Neural cell (in vitro differentiated cells): ENCODE measurements around the gene ZNF594. TPM values are rescaled to one million over a fixed set of nuclear protein-coding genes. Genes with fewer than 3 reads are reported as not detected.
"Not testable (repeated sequence)": the region's sequence is repeated elsewhere in the genome, so short reads cannot be mapped to it uniquely, and the experiment has no call there.

Experiments used
- H2AFZ ChIP-seq: fragments of 200-600, 300-800 bp; sonication (generic), shearing (Covaris generic); 2 replicates; pipeline ENCODE4 v1.6.0; 2014; ENCODE audit warnings: low read depth, mild to moderate bottlenecking, antibody characterized with exemption, low read length, moderate library complexity
- H3F3A ChIP-seq: fragments of 200-600 bp; shearing (Covaris generic); 2 replicates; pipeline ENCODE4 v1.6.1; 2016; ENCODE audit warnings: mild to moderate bottlenecking, moderate library complexity, mixed read lengths, antibody characterized with exemption, low read length; ENCODE audit not compliant: insufficient read depth, poor library complexity, severe bottlenecking
- H3K27ac ChIP-seq: fragments of 200-600, 300-800 bp; sonication (generic), shearing (Covaris generic); 2 replicates; pipeline ENCODE4 v1.5.1; 2014; ENCODE audit warnings: mild to moderate bottlenecking, low read length, moderate library complexity
- H3K27me3 ChIP-seq: fragments of 300-800, 200-600 bp; sonication (generic), shearing (Covaris generic); 2 replicates; pipeline ENCODE4 v1.6.0; 2014; ENCODE audit warnings: mild to moderate bottlenecking, low read depth, low read length, moderate library complexity; ENCODE audit not compliant: insufficient read depth
- H3K36me3 ChIP-seq: fragments of 300-800, 200-600 bp; sonication (generic), shearing (Covaris generic); 2 replicates; pipeline ENCODE4 v1.5.1; 2014; ENCODE audit warnings: mild to moderate bottlenecking, antibody characterized with exemption, low read length, moderate library complexity; ENCODE audit not compliant: insufficient read depth
- H3K4me2 ChIP-seq: fragments of 300-800, 200-600 bp; sonication (generic), shearing (Covaris generic); 2 replicates; pipeline ENCODE4 v1.6.0; 2014; ENCODE audit warnings: mild to moderate bottlenecking, low read length
- H3K4me3 ChIP-seq: fragments of 300-800, 200-600 bp; sonication (generic), shearing (Covaris generic); 2 replicates; pipeline ENCODE4 v1.5.1; 2014; ENCODE audit warnings: mild to moderate bottlenecking, low read length, moderate library complexity
- H3K79me2 ChIP-seq: fragments of 200-600 bp; shearing (Covaris generic); replicated peaks from 2 replicates; pipeline ENCODE4 v1.6.0; 2014; ENCODE audit warnings: mild to moderate bottlenecking, low read length, moderate library complexity; ENCODE audit not compliant: insufficient read depth
- H3K9ac ChIP-seq: fragments of 300-800, 200-600 bp; sonication (generic), shearing (Covaris generic); 2 replicates; pipeline ENCODE4 v1.6.1; 2016; ENCODE audit warnings: mild to moderate bottlenecking, low read length, mixed read lengths
- H3K9me2 ChIP-seq: fragments of 200-600 bp; shearing (Covaris generic); 2 replicates; pipeline ENCODE4 v1.6.1; 2016; ENCODE audit warnings: mild to moderate bottlenecking, low read length, mixed read lengths; ENCODE audit not compliant: insufficient read depth
- H3K9me3 ChIP-seq: fragments of 200-600, 300-800 bp; sonication (generic), shearing (Covaris generic); 2 replicates; pipeline ENCODE4 v1.6.1; 2016; ENCODE audit warnings: mild to moderate bottlenecking, mixed run types, low read length, moderate library complexity, mixed read lengths
- H4K20me1 ChIP-seq: fragments of 200-600 bp; shearing (Covaris generic); 2 replicates; pipeline ENCODE4 v1.6.1; 2016; ENCODE audit warnings: mild to moderate bottlenecking, mixed run types; ENCODE audit not compliant: insufficient read depth
- CTCF ChIP-seq: fragments of 450-650 bp; IDR thresholded peaks from 2 replicates; pipeline ENCODE4 v1.5.1; 2014; ENCODE audit warnings: antibody characterized with exemption, mild to moderate bottlenecking, moderate library complexity; ENCODE audit not compliant: poor library complexity, severe bottlenecking
- EP300 ChIP-seq: fragments of 450-650 bp; conservative IDR thresholded peaks from 2 replicates; pipeline ENCODE4 v1.6.1; 2014; ENCODE audit warnings: antibody characterized with exemption, mild to moderate bottlenecking, moderate library complexity; ENCODE audit not compliant: poor library complexity, severe bottlenecking
- MXI1 ChIP-seq: fragments of 450-650 bp; conservative IDR thresholded peaks from 2 replicates; pipeline ENCODE4 v1.6.1; 2014; ENCODE audit warnings: antibody characterized with exemption, mild to moderate bottlenecking; ENCODE audit not compliant: poor library complexity, severe bottlenecking
- POLR2AphosphoS5 ChIP-seq: IDR thresholded peaks from 2 replicates; pipeline ENCODE4 v1.6.1; 2012
- RAD21 ChIP-seq: fragments of 450-650 bp; conservative IDR thresholded peaks from 2 replicates; pipeline ENCODE4 v1.6.1; 2014; ENCODE audit warnings: antibody characterized with exemption, mild to moderate bottlenecking, moderate library complexity
- TAF1 ChIP-seq: IDR thresholded peaks from 2 replicates; pipeline ENCODE4 v1.6.1; 2012; ENCODE audit warnings: low read depth
- polyA plus RNA-seq: library from polyadenylated mRNA; depleted of rRNA; stranded (reverse); fragments of >200 nt; gene quantifications from 2 replicates; pipeline ENCODE4 v1.2.3, GENCODE V29; 2014

ZNF594 gene
- polyA plus RNA-seq, 1 donor from 2014 or later = 28.2 TPM

GRCh38 chr17:5220074-5220473 lies 28.4 kb upstream of the ZNF594 start:
- Histone ChIP-seq H3K36me3 (no peaks in the 10 kb centered on the region), H2AFZ (no peak overlapping the region), H3K27ac (no peak overlapping the region), H3K27me3 (no peaks in the 10 kb centered on the region), H3K9me2 (no peaks in the 10 kb centered on the region), H3K79me2 (no peaks in the 10 kb centered on the region), H3K9me3 (no peaks in the 10 kb centered on the region), H4K20me1 (no peaks in the 10 kb centered on the region), H3K9ac (no peak overlapping the region), H3K4me3 (no peak overlapping the region), H3F3A (no peaks in the 10 kb centered on the region), H3K4me2 (no peak overlapping the region)
- TF ChIP-seq RAD21 (no peak), CTCF (no peak), POLR2AphosphoS5 (no peak), MXI1 (no peak), EP300 (no peak)

DNA sequence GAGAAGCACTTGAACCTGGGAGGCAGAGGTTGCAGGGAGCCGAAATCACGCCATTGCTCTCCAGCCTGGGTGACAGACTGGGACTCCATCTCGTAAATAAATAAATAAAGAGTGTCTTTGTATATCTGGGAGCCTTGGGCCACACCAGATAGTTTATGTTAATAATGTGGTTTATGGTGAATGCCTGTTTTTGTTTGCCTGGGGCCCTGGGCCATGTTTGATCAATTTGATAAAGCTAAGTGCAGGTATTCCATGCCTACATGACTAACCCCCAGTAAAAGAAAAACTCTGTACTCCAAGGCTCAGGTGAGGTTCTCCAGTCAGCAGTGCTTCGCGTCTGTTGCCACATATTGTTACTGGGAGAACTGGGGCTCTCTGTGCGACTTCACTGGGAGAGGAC lies 27.9 kb upstream of the ZNF594 start:
- no peaks in the 10 kb centered on the region for H3K9me2 ChIP-seq
- no peak overlapping the region for H3K9ac ChIP-seq
- no peaks in the 10 kb centered on the region for H3K9me3 ChIP-seq
- no peaks in the 10 kb centered on the region for H3K79me2 ChIP-seq
- H3K4me2 ChIP-seq = no peak overlapping the region
- no peak for TF ChIP-seq TAF1
- no peaks in the 10 kb centered on the region for H3K36me3 ChIP-seq
- H3F3A ChIP-seq = no peaks in the 10 kb centered on the region
- H4K20me1 ChIP-seq = no peaks in the 10 kb centered on the region
- no peaks in the 10 kb centered on the region for H3K27me3 ChIP-seq
- no peak overlapping the region for H2AFZ ChIP-seq
- no peak overlapping the region for H3K27ac ChIP-seq
- no peak overlapping the region for H3K4me3 ChIP-seq

GRCh38 chr17:5217562-5217961 lies 25.9 kb upstream of the ZNF594 start:
- not testable (repeated sequence) for H3F3A ChIP-seq, H2AFZ ChIP-seq, H3K27ac ChIP-seq, H3K4me2 ChIP-seq, H3K79me2 ChIP-seq, H4K20me1 ChIP-seq, H3K9me3 ChIP-seq, H3K9me2 ChIP-seq, H3K9ac ChIP-seq, H3K4me3 ChIP-seq, H3K36me3 ChIP-seq, H3K27me3 ChIP-seq

DNA sequence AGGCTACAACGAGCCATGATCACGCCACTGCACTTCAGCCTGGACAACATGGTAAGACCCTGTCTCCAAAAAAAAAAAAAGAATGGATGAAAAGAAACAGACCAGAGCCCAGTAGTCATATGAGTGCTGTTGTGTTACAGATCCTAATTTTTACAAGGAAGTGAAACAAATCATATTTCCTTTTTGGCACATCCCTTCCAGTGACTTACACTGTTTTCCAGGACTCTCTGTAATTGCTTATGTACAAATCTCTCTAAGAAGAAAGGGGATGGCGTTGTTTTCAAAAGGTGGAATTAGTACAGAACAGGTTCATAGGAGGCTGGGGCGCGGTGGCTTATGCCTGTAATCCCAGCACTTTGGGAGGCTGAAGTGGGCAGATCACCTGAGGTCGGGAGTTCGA lies 19.8 kb upstream of the ZNF594 start:
- H2AFZ ChIP-seq = no peak overlapping the region
- no peaks in the 10 kb centered on the region for H3K79me2 ChIP-seq
- no peak overlapping the region for H3K4me2 ChIP-seq
- no peaks in the 10 kb centered on the region for H3K27me3 ChIP-seq
- no peaks in the 10 kb centered on the region for H3K9me2 ChIP-seq
- H4K20me1 ChIP-seq = no peaks in the 10 kb centered on the region
- H3K27ac ChIP-seq = no peak overlapping the region
- H3K9ac ChIP-seq = no peak overlapping the region
- TF ChIP-seq EP300 = no peak
- TF ChIP-seq CTCF = no peak
- no peaks in the 10 kb centered on the region for H3F3A ChIP-seq
- no peak overlapping the region for H3K4me3 ChIP-seq
- H3K9me3 ChIP-seq = no peaks in the 10 kb centered on the region
- H3K36me3 ChIP-seq = no peaks in the 10 kb centered on the region
